ENCODE results near the gene BUB1.
"Not testable (repeated sequence)": the region's sequence is repeated elsewhere in the genome, so short reads cannot be mapped to it uniquely, and the experiment has no call there.

BUB1 gene

DNA sequence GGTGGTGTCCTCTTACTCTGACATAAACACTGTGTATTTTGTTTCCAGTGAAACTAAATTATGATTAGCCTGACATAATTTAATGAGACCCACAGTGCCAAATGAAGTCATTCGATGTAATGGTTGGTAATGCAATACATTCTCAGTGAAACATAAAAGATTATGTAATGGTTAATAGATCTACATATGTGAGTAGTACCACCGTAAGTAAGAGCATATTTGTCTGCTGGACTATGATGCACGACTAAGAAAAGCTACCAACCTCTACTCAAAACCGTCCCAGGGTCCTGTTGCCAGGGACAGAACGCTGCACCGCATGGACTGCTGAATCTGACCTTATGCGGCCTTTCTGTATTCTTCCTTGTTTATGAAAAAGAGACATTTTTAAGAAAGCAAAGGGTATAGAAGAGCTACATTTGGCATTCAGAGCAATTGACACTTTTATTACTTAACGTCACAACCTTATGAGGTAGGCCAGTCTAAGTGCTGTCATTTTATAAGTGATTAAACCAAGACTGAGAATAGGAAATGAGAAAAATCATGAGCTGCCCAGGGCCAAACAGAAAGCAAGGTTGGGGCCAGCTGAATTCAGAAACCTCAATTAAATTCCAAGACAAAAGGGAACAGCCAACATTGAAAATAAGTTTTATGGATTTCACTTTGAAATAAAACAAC lies 73.8 kb downstream of the BUB1 start:
- not testable (repeated sequence) for DNase-seq (ENCODE audit: low read depth); H3K4me3 ChIP-seq (ENCODE audit: low read length)

DNA sequence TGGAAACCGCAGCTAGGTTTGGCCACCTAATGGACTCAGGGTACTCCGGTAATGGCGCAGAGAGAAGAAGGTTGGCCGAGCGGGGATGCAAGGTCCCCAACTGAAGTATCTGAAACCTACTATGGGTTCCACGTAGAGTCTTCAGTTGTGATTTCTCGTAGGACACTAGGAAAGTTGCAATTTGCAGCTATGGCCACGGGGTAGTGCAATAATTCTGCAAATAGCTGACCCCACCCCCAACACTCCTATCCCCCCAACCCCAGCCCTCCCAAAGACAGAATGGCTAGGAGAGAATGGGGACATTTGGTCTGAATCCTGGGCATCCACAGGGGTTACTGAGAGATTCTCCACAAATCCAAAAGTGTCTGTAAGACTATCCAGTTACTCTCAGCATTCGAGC lies 75.7 kb downstream of the BUB1 start:
- not testable (repeated sequence) for DNase-seq (ENCODE audit: low read depth); H3K4me3 ChIP-seq (ENCODE audit: low read length)

- not testable (repeated sequence) for H3K4me3 ChIP-seq (ENCODE audit: low read length); DNase-seq (ENCODE audit: low read depth)
These were observed 85.9 kb downstream of the BUB1 start for GRCh38 chr2:110591973-110592372.

DNA sequence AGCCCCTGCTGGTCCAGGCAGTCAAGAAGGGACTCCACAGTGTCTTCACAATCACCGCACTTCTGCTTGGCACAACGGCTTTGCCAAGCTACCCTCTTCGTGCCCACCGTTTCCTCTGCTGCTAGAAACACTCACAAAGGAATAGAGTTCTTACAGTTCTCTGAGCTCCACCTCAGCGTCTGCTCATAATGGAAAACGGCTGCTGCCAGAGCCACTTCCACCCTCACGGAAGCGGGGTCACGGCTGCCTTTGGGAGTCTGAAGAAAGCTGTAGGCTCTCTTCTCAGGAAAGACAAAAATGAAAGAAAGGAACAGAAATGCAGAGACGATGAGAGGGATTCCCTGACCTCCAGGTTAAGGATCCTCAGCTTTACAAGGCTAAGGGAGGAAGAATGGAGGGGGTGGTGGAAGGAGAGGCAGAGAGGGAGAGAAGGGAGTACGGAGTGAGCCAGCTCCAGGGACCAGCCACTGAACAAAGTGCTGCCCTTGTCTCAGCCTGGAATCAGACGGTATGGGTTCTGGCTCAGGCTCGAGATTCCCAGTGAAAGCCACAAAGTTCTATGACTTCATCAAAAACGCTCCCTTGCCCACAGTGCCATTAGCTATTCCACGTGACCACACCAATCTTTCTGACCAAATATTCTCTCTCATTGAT lies 88.1 kb downstream of the BUB1 start:
- DNase-seq (ENCODE audit: low read depth); H3K4me3 ChIP-seq (ENCODE audit: low read length): not testable (repeated sequence)

DNA sequence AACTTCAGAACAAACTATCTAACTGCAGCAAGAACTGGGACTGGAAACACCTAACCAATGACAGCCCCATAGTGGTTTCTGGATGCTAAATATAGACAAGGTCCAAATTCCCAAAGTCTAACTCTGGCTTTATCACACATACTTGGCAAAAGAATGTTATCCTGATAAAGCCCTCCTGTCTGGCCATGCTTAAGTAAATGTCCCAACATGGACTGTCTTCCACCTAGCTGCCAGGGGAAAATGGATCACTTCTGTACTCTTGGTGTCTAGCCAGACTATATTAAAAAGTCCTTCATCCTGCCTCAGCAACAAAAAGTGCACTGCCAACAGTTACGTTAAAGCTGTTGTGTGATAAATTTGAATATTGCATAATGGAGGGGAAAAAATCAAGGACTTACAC lies 89.3 kb downstream of the BUB1 start:
- not testable (repeated sequence) for H3K4me3 ChIP-seq (ENCODE audit: low read length); DNase-seq (ENCODE audit: low read depth)

Data from AG10803 (cell line).